Measurements from ENCODE around the gene TOP1.
A peak's percentile ranks its signal among the peaks of the same experiment; 100 is the strongest.

The TOP1 gene

DNA sequence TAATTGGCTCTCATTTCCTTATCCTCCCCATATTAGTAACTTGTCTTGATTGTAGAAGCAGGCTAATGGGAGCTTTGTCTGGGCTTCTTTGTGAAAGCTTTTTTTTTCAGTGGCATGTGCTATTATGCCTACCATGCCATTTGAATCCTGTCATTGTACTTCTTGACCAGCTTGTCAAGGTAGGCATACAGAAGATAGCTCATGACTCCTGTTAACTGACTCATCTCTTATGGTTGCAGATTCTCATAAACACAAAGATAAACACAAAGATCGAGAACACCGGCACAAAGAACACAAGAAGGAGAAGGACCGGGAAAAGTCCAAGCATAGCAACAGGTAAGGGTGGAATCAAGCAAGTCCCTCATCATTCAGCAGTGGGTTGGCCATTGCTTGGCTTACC, 32.5 kb downstream of the TOP1 start:
- no peak for DNase-seq

- no peak for DNase-seq
Measured at GRCh38 chr20:41063442-41063841, 34.8 kb downstream of the TOP1 start.

DNA sequence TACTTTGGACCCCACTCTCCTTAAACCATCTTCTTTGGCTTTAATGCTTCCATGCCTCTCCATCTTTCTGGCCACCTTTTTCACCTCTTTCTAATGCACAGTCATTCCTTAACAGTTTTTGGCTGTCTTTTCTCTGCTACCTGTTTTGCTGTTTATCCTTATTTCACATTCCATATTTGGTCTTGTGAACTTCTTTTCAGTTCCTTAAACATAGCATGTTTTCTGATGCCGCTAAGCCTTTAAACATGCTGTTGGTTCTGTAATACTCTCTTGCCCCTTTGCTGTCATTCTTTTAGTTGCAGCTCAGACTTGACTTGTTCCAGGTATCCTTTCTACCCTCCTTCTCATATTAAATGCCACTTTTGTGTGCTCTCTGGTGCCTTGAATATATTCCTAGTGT, 35.8 kb downstream of the TOP1 start:
- no peak for DNase-seq

- no peak for DNase-seq
Measured at GRCh38 chr20:41065716-41066115, 37.1 kb downstream of the TOP1 start.

DNA sequence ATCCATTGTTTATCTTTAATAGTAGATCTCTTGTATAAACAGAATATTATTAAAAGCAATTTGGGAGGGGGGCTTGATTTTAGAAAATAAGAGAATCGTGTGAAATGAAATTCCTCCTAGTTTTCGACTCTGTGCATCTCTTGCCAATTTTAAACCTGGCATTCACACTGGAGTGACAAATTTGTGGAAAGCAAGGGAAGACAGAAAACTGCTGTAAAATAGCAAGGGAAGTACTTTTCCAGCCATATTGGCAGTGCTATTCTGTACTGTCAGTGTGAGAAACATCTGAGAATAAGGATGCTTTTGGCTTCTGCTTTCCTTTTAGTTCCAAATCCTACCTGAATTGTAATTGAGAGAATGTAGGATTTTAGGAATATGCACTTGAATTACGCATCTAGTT, 40.2 kb downstream of the TOP1 start:
- no peak for DNase-seq

GRCh38 chr20:41072190-41072863, 43.7 kb downstream of the TOP1 start:
- no peak for DNase-seq

- no peak for DNase-seq
Measured at GRCh38 chr20:41072915-41073314, 44.3 kb downstream of the TOP1 start.

- DNase-seq, result no peak
Measured at GRCh38 chr20:41074441-41074840, 45.8 kb downstream of the TOP1 start.

- DNase-seq, result no peak
Measured at GRCh38 chr20:41076776-41077175, 48.2 kb downstream of the TOP1 start.

GRCh38 chr20:41078329-41078728, 49.7 kb downstream of the TOP1 start:
- DNase-seq, result no peak

DNA sequence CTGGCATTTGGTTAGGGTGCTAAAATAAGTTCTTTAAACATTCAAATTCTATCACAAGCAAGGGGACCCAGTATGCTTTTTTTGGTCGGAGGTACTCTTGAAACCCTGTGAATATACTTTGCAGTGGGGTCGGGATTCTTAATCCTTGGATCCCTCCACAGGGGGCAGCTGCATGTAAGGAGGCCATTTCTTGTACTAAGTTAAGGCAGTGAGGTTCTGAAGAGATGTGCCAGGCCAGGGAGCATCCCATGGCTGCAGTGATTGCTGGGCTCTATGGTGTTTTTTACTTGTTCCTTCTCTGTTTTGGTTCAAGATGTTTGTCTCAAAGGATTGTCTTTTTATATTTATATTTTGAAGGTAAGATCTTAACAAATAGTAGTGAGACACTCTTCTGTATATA, 50.4 kb downstream of the TOP1 start:
- DNase-seq, result no peak

- DNase-seq, result no peak
Measured at GRCh38 chr20:41080866-41081265, 52.2 kb downstream of the TOP1 start.

DNA sequence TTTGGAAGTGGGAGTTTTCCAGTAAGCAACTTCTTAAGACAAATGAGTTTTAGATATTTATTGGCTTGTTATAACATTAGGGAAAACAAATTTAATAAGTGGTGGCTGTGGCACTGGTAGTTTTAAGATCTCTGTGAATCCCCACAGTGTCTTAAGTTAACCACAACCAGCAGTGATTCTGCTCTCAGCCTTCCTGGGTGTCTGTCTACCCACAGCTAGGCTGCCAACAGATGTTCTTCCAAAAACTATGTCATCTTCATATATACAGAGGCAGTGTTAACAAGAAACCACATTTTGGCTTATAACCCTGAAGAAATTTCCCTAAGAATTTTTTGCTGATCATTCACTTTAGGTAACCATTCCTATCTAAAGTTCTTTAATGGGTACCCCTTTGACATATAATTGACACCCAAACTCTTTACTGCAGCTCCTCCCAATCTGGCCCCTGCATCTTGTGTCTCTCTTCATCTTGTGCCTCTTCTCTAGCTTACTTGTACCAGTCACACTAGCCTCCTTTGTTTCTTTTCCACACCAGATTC, 52.7 kb downstream of the TOP1 start:
- DNase-seq, result no peak

DNA sequence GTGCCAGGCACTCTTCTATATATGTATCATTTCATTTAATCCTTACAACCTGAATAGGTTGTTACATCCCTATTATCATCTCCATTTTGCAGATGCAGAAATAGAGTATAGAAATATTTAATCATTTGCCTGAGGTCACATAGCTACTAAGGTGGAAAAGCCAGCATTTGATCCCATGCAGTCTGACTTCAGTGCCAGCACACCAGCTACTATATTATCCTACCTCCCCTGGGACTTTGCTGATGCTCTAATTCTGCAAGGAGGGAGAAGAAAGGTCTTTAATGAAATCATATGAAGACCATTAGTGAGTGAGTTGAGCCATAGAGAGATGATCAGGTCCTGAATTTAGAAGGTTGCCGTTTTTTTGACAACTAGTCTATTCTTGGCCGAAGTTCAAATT, 53.7 kb downstream of the TOP1 start:
- no peak for DNase-seq

- no peak for DNase-seq
Measured at GRCh38 chr20:41085606-41086005, 57.0 kb downstream of the TOP1 start.

DNA sequence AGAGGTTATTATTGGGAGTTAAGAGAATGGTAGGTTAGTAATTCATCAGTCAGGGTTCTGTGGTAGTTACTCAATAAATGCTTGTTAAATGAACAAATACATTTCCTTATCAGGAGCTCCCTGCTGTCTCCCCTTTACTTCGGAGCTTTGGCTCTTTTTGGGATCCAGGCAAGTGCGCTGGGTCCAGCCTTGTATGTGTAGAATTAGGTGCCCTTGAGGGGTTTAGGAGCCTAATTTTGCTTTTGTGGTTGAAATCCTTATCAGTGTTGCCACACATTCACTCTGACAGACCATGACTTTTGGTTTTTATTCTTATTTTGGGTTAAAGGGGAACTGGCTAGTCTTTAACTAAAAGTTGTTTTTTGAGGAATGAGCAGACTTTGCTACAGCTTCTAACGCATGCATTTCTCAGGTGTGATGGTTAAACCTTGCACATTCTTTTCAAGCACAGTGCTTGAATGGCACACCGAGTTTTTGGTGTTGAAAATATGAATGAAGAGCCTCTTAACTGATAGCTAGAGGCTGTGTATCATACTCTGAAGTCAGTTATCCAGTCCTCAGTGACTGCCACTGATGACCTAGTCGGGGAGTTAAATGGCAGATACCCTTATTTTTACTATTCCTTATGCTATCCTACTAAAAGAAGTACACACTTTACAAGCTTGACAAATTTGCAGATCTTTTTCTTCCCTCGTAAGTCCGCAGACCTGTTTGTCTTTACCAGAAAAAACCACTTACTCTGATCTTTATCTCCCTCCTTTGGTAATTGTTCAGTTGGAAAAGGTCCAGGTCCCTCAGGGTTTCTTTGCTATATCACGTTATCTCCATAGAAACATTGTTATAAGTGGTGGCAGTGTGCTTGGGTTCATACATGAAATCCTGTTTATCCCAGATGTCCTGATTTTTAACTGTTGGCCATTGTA, 58.0 kb downstream of the TOP1 start:
- DNase-seq, result peak; percentile 95

DNA sequence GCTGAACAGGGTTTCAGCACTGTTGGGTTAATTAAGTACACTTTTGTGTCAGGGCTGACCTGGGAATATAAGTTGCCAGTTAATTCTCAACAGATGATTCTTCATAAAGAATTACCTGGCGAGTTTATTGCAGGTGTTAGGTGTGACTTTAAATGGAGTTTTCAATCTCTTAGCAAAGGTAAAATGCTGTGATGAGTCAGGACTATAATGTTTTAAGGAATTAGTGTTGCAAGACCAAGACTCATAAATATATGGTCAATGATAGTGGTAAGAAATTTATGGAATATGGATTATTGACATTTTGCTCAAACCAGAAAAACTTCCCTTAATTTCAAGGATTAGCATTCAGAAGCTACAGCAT, 58.7 kb downstream of the TOP1 start:
- no peak for DNase-seq

- DNase-seq, result peak; percentile 33
Measured at GRCh38 chr20:41087777-41088176, 59.2 kb downstream of the TOP1 start.

DNA sequence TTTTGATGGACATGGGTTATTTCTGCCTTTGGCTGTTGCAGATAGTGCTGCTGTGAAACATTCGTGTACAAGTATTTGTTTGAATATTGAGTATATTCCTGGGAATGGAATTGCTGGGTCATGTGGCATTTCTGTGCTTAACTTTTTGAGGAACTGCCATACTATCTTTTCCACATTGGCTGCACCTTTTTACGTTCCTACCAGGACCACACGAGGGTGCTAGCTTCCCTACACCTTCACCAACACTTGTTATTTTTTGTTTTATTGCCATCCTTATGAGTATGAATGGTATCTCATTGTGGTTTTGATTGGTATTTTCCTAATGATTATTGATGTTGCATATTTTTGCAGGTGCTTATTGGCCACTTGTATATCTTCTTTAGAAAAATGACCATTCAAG, 60.9 kb downstream of the TOP1 start:
- no peak for DNase-seq

DNA sequence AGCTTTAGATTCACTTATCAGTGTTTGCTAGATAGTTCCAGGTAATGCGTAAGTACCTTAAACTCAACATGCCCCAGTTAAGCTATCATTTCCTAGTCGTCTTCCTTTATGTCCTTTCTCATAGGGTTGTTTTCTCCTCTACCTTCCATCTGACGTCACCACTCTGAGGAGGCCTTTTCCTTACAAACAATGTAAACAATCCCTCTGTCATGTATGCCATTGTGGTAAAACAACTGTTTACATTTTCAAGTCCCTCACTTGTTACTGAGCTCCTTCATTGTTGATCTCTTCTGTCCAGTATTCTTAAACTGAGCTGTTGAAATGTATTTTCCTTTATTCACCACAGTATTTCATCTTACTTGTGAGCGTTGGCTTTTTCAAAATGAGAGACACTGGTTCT, 63.3 kb downstream of the TOP1 start:
- DNase-seq, result no peak

DNA sequence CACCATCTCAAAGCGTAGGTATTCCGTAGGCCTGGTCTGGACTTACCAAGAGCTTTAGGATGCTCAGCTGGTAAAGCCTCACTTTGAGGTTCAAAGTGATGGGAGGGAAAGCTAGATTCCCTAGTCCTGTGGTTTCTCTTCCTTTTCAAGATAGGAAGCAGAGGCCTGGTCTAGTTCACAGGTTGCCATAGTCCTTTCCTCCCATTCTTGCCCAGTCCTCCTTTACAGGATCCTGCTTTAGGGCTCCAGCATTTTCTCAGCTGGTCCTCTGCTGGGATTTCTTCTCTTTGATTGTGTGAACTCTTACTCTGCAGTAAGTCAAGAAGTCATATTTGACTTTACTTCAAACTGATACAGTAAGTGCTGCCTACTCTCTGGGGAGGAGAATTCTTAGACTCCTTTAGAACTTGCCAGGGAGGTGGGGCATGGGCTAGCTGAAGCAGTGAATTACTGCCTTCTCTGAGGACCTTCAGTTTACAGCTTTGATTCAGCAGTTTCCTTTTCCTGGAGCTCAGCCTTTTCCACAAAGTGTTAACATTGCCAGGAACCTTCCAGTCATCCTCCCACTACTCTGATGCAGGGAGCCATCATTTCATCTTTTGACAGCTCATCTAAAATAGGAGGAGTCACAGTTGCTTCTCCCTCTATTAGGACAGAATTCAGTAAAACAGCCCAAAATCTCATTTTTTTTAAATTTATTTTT, 65.9 kb downstream of the TOP1 start:
- no peak for DNase-seq

- peak; percentile 61 for DNase-seq
Measured at GRCh38 chr20:41095110-41095969, 66.7 kb downstream of the TOP1 start.

Measured in NCI-H1105 (cell line).